PC-9 (cell line): ENCODE measurements around the gene GPR108. TPM values are rescaled to one million over a fixed set of nuclear protein-coding genes. Genes with fewer than 3 reads are reported as not detected.

Source experiments
- Bru-seq: library from RNA; stranded (reverse); fragments of 400-500 nt; gene quantifications from one replicate; lab custom pipeline; 2021; lab: Mats Ljungman, UMichigan
- BruChase-seq, 2 experiments: library from RNA; stranded (reverse); fragments of 400-500 nt; gene quantifications; one replicate each; lab custom pipeline; 2021; lab: Mats Ljungman, UMichigan
- BruUV-seq: library from RNA; stranded (reverse); fragments of 400-500 nt; replicated peaks from 2 replicates; lab custom pipeline; 2021; lab: Mats Ljungman, UMichigan
- CTCF ChIA-PET: fragments of 300-600 bp; sonication (Branson Sonifier 250); formaldehyde crosslinking; loops from one replicate; lab custom pipeline; 2022; ENCODE audit warnings: antibody characterized with exemption; lab: Charles Lee
- POLR2A ChIA-PET: fragments of 300-600 bp; sonication (Branson Sonifier 250); formaldehyde crosslinking; loops from one replicate; lab custom pipeline; 2022; ENCODE audit warnings: antibody characterized with exemption; ENCODE audit not compliant: unreplicated experiment; lab: Charles Lee
- DNase-seq, 2 experiments: peaks; one replicate each; pipeline versions ENCODE4 v3.0.0 to v3.0.0-alpha.2; 2015 to 2022; ENCODE audit warnings: mixed read lengths in 1 of 2
- H2AFZ ChIP-seq: fragments of 200-600 bp; sonication (generic); 2 replicates; pipeline ENCODE4 v1.8.1; 2017; ENCODE audit warnings: antibody characterized with exemption
- H3F3A ChIP-seq: fragments of 200-600 bp; sonication (generic); 2 replicates; pipeline ENCODE4 v1.8.1; 2017; ENCODE audit warnings: antibody characterized with exemption, mild to moderate bottlenecking, low read depth; ENCODE audit not compliant: insufficient read depth
- H3K27ac ChIP-seq: fragments of 200-600 bp; sonication (generic); 2 replicates; pipeline ENCODE4 v1.6.1; 2016; ENCODE audit warnings: mixed run types
- H3K27me3 ChIP-seq: fragments of 200-600 bp; sonication (generic); 2 replicates; pipeline ENCODE4 v1.6.1; 2016; ENCODE audit warnings: low read depth, mixed run types; ENCODE audit not compliant: insufficient read depth
- H3K36me3 ChIP-seq: fragments of 200-600 bp; sonication (generic); 2 replicates; pipeline ENCODE4 v1.6.1; 2016; ENCODE audit warnings: low read depth, mixed run types
- H3K4me1 ChIP-seq: fragments of 200-600 bp; sonication (generic); replicated peaks from 2 replicates; pipeline ENCODE4 v1.6.1; 2016; ENCODE audit warnings: mixed run types; ENCODE audit not compliant: insufficient read depth
- H3K4me2 ChIP-seq: fragments of 200-600 bp; sonication (generic); 2 replicates; pipeline ENCODE4 v1.6.1; 2017; ENCODE audit warnings: mixed run types
- H3K4me3 ChIP-seq: fragments of 200-600 bp; sonication (generic); 2 replicates; pipeline ENCODE4 v1.6.1; 2016; ENCODE audit warnings: mixed run types
- H3K79me2 ChIP-seq: fragments of 200-600 bp; sonication (generic); 2 replicates; pipeline ENCODE4 v1.6.1; 2017; ENCODE audit warnings: low read depth, mixed run types
- H3K9me2 ChIP-seq: fragments of 200-600 bp; sonication (generic); 2 replicates; pipeline ENCODE4 v1.8.1; 2017; ENCODE audit warnings: mild to moderate bottlenecking; ENCODE audit not compliant: insufficient read depth
- H3K9me3 ChIP-seq: fragments of 200-600 bp; sonication (generic); 2 replicates; pipeline ENCODE4 v1.8.1; 2016; ENCODE audit warnings: low read depth; ENCODE audit not compliant: insufficient read depth
- H4K20me1 ChIP-seq: fragments of 200-600 bp; sonication (generic); 2 replicates; pipeline ENCODE4 v1.8.1; 2017; ENCODE audit not compliant: insufficient read depth
- EZH2 ChIP-seq: fragments of 200-600 bp; sonication (generic); IDR thresholded peaks from 2 replicates; pipeline ENCODE4 v1.8.0; 2017; ENCODE audit warnings: antibody characterized with exemption, low read depth
- intact Hi-C: fragments of 100-400 bp; cut with micrococcal nuclease; formaldehyde crosslinking; loops from one replicate; pipeline ENCODE4 v1.10.0; 2022; ENCODE audit not compliant: unreplicated experiment
- long read RNA-seq: library from polyadenylated mRNA; stranded (forward); transcript quantifications from one replicate; pipeline ENCODE4 v2.0.0, GENCODE V29; 2022
- total RNA-seq: library from RNA; stranded (reverse); gene quantifications from 2 replicates; pipeline ENCODE4 v1.2.3, GENCODE V29; 2021
- TF ChIP-seq, protein P1 (sequence below): fragments of 200-600 bp; sonication (generic); conservative IDR thresholded peaks from 2 replicates; pipeline ENCODE4 v1.6.1; 2017; ENCODE audit warnings: mixed run types, antibody characterized with exemption, mild to moderate bottlenecking, moderate library complexity

Gene GPR108
- total RNA-seq (58.3 and 66.8 TPM in 2 replicates), Bru-seq, nascent RNA (percentile 52 among the genes with signal in this experiment), BruChase-seq, experiment 1, labeled RNA remaining after a 2-hour chase (percentile 70 among the genes with signal in this experiment), BruChase-seq, experiment 2, labeled RNA remaining after a 6-hour chase (percentile 83 among the genes with signal in this experiment)
- long read RNA-seq, transcript GPR108-201 (18 exons, 2,057 nt) = major isoform, 58 of 110 reads
- long read RNA-seq, transcript GPR108-202 (18 exons, 2,009 nt) = minor isoform, 11 of 110 reads
- long read RNA-seq, partial matches to known transcripts = 4 of 110 reads
- long read RNA-seq, other reads (novel, unspliced or antisense) = 37 of 110 reads

DNA sequence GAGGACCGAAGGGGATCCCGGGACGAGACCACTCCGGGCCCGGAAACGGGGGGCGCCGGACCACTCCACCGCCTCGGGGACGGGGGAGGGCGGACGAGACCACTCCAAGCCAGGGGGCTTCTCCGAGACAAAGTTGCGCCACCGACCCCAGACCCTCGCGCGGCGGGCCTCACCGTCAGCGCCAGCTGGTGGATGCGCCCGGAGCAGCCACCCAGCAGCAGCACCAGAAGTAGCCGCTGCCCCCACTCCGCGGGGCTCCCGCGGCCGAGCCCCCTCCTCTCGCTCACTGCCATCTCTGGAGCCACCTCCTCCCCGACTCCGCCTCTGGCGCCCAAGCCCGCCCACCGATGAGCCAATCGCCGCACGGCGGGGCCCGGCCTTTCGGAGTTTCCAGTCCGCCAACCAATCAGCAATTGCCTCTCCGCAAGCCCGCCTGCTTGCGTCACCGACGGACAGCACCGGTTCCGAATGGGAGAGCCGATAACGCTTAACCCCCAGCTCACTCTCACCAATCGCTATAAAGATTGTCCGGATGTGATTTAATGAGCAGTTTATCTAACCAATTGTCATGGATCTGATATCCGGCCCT lies at the start of gene GPR108:
GPR108 (minus strand) TSS at position 297 of the 589 bp plus-strand sequence; CDS start at position 293, 4 bp downstream.
- Histone ChIP-seq H3K27me3 (no peaks in the 10 kb centered on the region), H3K4me2 (peak within 1 kb of the TSS; percentile 79), H3K36me3 (no peaks in the 10 kb centered on the region), H3F3A (peaks cover 37% of the 10 kb centered on the region), H3K4me1 (peaks cover 27% of the 10 kb centered on the region), H3K9me2 (no peaks in the 10 kb centered on the region), H3K9me3 (no peaks in the 10 kb centered on the region), H3K4me3 (peak within 1 kb of the TSS; percentile 82), H3K79me2 (peaks cover 41% of the 10 kb centered on the region), H3K27ac (peak within 1 kb of the TSS; percentile 81), H4K20me1 (0 out of 2 replicates have a peak, but pooled peaks cover 5% of the 10 kb centered on the region), H2AFZ (peak within 1 kb of the TSS; percentile 76)
- DNase-seq = peak; percentile 96 to 98
- POLR2A ChIA-PET = interaction anchor here (0.5 to 1.8 kb wide), 4 partner anchors 16 to 214 kb away, joined by 3 to 8 read pairs (median 4); partner anchors contain the start of genes C3 and TNFSF9
- BruUV-seq = no TSS peak
- TF ChIP-seq, protein P1, sequence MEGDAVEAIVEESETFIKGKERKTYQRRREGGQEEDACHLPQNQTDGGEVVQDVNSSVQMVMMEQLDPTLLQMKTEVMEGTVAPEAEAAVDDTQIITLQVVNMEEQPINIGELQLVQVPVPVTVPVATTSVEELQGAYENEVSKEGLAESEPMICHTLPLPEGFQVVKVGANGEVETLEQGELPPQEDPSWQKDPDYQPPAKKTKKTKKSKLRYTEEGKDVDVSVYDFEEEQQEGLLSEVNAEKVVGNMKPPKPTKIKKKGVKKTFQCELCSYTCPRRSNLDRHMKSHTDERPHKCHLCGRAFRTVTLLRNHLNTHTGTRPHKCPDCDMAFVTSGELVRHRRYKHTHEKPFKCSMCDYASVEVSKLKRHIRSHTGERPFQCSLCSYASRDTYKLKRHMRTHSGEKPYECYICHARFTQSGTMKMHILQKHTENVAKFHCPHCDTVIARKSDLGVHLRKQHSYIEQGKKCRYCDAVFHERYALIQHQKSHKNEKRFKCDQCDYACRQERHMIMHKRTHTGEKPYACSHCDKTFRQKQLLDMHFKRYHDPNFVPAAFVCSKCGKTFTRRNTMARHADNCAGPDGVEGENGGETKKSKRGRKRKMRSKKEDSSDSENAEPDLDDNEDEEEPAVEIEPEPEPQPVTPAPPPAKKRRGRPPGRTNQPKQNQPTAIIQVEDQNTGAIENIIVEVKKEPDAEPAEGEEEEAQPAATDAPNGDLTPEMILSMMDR = no peak
- no peak for TF ChIP-seq EZH2
- CTCF ChIA-PET = interaction anchor here (0.8 to 1.1 kb wide), 2 partner anchors 64 to 753 kb away, joined by 3 read pairs; no protein-coding TSS in a partner anchor
- intact Hi-C loops = loop anchor here (5.0 kb wide), 2 partner anchors 275 to 610 kb away; partner anchors contain the start of gene CRB3

DNA sequence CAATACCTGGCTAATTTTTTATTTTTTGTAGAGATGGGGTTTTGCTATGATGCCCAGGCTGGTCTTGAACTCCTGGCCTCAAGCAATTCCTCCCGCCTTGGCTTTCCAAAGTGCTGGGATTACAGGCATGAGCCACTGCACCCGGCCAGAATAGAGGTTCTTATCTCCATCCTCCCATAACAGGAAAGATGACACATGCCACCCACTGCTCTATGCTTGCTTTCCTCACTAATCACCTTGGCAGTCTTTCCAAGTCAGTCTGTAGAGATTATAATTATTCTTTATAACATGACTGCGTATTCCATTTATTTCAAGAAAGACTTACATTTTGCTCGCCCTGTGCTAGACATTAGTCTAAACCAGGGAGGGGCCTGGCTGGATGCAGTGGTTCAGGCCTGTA lies 41.8 kb upstream of the GPR108 start:
- ChIA-PET POLR2A (no interaction called here), CTCF (no interaction called here)
- no peak for DNase-seq
- no peak overlapping the region for H3K4me2 ChIP-seq
- intact Hi-C loops = no loop called here
- H4K20me1 ChIP-seq = no peaks in the 10 kb centered on the region
- no peaks in the 10 kb centered on the region for H3K36me3 ChIP-seq
- TF ChIP-seq, protein P1 = no peak
- TF ChIP-seq EZH2 = no peak
- peaks cover 4% of the 10 kb centered on the region; the same call in 1 of the 2 replicates for H3F3A ChIP-seq
- BruUV-seq = no TSS peak
- no peak overlapping the region for H3K27ac ChIP-seq
- no peaks in the 10 kb centered on the region for H3K9me3 ChIP-seq
- no peaks in the 10 kb centered on the region; the same call in 1 of the 2 replicates for H3K4me1 ChIP-seq
- H2AFZ ChIP-seq = no peak overlapping the region
- H3K27me3 ChIP-seq = no peaks in the 10 kb centered on the region
- H3K4me3 ChIP-seq = no peak overlapping the region
- no peaks in the 10 kb centered on the region for H3K79me2 ChIP-seq
- H3K9me2 ChIP-seq = no peaks in the 10 kb centered on the region

DNA sequence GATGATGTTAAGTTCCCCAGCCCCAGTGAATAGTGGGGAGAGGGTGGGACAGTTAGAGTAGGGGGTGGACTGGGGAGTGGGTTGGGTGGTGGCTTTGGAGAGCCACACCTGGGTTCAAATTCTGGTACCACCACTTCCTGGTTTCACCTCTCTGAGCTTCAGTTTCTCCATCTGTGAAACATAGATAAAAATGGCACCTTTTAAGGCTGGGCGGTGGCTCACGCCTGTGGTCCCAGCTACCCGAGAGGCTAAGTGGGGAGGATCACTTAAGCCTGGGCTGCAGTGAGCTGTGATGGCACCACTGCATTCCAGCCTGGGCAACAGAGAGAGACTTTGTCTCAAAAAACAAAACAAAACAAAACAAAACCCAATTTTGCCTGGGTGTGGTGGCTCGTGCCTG lies 41.0 kb upstream of the GPR108 start:
- ChIA-PET CTCF (no interaction called here), POLR2A (no interaction called here)
- no peak for TF ChIP-seq EZH2
- TF ChIP-seq, protein P1 = no peak
- Histone ChIP-seq H3K4me3 (no peak overlapping the region), H3F3A (peaks cover 4% of the 10 kb centered on the region; the same call in 1 of the 2 replicates), H3K79me2 (no peaks in the 10 kb centered on the region), H4K20me1 (no peaks in the 10 kb centered on the region), H3K9me2 (no peaks in the 10 kb centered on the region), H3K27me3 (no peaks in the 10 kb centered on the region), H3K27ac (no peak overlapping the region), H3K4me2 (no peak overlapping the region), H2AFZ (no peak overlapping the region), H3K36me3 (no peaks in the 10 kb centered on the region), H3K4me1 (no peaks in the 10 kb centered on the region; the same call in 1 of the 2 replicates), H3K9me3 (no peaks in the 10 kb centered on the region)
- DNase-seq = no peak
- intact Hi-C loops = no loop called here
- BruUV-seq = no TSS peak
